GM19395 (cell line): ENCODE results near the gene MRPL22.
"Not testable (repeated sequence)": the region's sequence is repeated elsewhere in the genome, so short reads cannot be mapped to it uniquely, and the experiment has no call there.

Experiments used
- ATAC-seq: cut with Tn5 transposase; IDR thresholded peaks from one replicate; pipeline ENCODE4 v1.9.1; 2021; ENCODE audit warnings: mild to moderate bottlenecking, moderate library complexity; ENCODE audit not compliant: unreplicated experiment

Gene MRPL22

GRCh38 chr5:154940375-154940771 lies 500 bp upstream of the MRPL22 start:
- no peak for ATAC-seq

- ATAC-seq: no peak
Observed at GRCh38 chr5:154943527-154943926, 2.7 kb downstream of the MRPL22 start.

GRCh38 chr5:154944716-154945115 lies 3.8 kb downstream of the MRPL22 start:
- no peak for ATAC-seq

- ATAC-seq: no peak
Observed at GRCh38 chr5:154945695-154946301, 4.9 kb downstream of the MRPL22 start.

- ATAC-seq: no peak
Observed at GRCh38 chr5:154947778-154948177, 6.9 kb downstream of the MRPL22 start.

- ATAC-seq: no peak
Observed at GRCh38 chr5:154948313-154948712, 7.4 kb downstream of the MRPL22 start.

- no peak for ATAC-seq
Observed at GRCh38 chr5:154949781-154950180, 8.9 kb downstream of the MRPL22 start.

GRCh38 chr5:154956712-154957111 lies 15.8 kb downstream of the MRPL22 start:
- peak; percentile 55 for ATAC-seq

- ATAC-seq: peak; percentile 97
Observed at GRCh38 chr5:154962494-154962893, 21.6 kb downstream of the MRPL22 start.

- ATAC-seq: no peak
Observed at GRCh38 chr5:154966081-154966841, 25.4 kb downstream of the MRPL22 start.

- no peak for ATAC-seq
Observed at GRCh38 chr5:154966874-154967273, 26.0 kb downstream of the MRPL22 start.

- peak; percentile 43 for ATAC-seq
Observed at GRCh38 chr5:154967421-154968024, 26.6 kb downstream of the MRPL22 start.

- ATAC-seq: no peak
Observed at GRCh38 chr5:154968953-154969352, 28.1 kb downstream of the MRPL22 start.

GRCh38 chr5:154970759-154971158 lies 29.9 kb downstream of the MRPL22 start:
- ATAC-seq: no peak

GRCh38 chr5:154971501-154971900 lies 30.6 kb downstream of the MRPL22 start:
- ATAC-seq: no peak

- no peak for ATAC-seq
Observed at GRCh38 chr5:154972476-154973080, 31.7 kb downstream of the MRPL22 start.

- ATAC-seq: not testable (repeated sequence)
Observed at GRCh38 chr5:154976082-154976481, 35.2 kb downstream of the MRPL22 start.

- no peak for ATAC-seq
Observed at GRCh38 chr5:154977409-154977808, 36.5 kb downstream of the MRPL22 start.

GRCh38 chr5:154978294-154978693 lies 37.4 kb downstream of the MRPL22 start:
- ATAC-seq: not testable (repeated sequence)

GRCh38 chr5:154984946-154985516 lies 44.2 kb downstream of the MRPL22 start:
- ATAC-seq: no peak

- ATAC-seq: no peak
Observed at GRCh38 chr5:154986151-154986550, 45.3 kb downstream of the MRPL22 start.
